IMR-90 (cell line): ENCODE results near the gene MTTP. TPM values are rescaled to one million over a fixed set of nuclear protein-coding genes. Genes with fewer than 3 reads are reported as not detected.

Experiments
- ATAC-seq: fragments of 200-7000 bp; cut with Tn5 transposase; 2 replicates; pipeline ENCODE4 v1.9.1; 2020; ENCODE audit warnings: low read depth, mild to moderate bottlenecking, moderate library complexity
- BruUV-seq: library from RNA; stranded (reverse); fragments of 400-500 nt; replicated peaks from 2 replicates; lab custom pipeline; 2021; lab: Mats Ljungman, UMichigan
- CTCF ChIA-PET: fragments of 300-600 bp; formaldehyde crosslinking; extraction: SDS; loops from one replicate; lab custom pipeline; 2021; ENCODE audit warnings: antibody characterized with exemption; lab: Yijun Ruan, JAX
- POLR2A ChIA-PET: fragments of 300-600 bp; sonication (Branson Sonifier 250); formaldehyde crosslinking; loops from one replicate; lab custom pipeline; 2022; ENCODE audit warnings: antibody characterized with exemption; ENCODE audit not compliant: unreplicated experiment; lab: Charles Lee
- DNase-seq: peaks from one replicate; pipeline ENCODE4 v3.0.0; 2013
- H2AFZ ChIP-seq: replicated peaks from 2 replicates; pipeline ENCODE3; 2013; ENCODE audit warnings: low read length, mild to moderate bottlenecking; ENCODE audit not compliant: poor library complexity
- H2AK5ac ChIP-seq: 2 replicates; pipeline ENCODE4 v1.6.1; 2013; ENCODE audit warnings: low read depth, low read length, inconsistent platforms
- H2AK9ac ChIP-seq: replicated peaks from 2 replicates; pipeline ENCODE3; 2013; ENCODE audit warnings: mild to moderate bottlenecking, low read depth, low read length, moderate library complexity; ENCODE audit not compliant: poor library complexity
- H2BK120ac ChIP-seq: 2 replicates; pipeline ENCODE4 v1.6.1; 2013; ENCODE audit warnings: low read depth, low read length, inconsistent platforms
- H2BK15ac ChIP-seq: 3 replicates; pipeline ENCODE4 v1.6.1; 2013; ENCODE audit warnings: low read depth, low read length, inconsistent platforms
- H2BK20ac ChIP-seq: 2 replicates; pipeline ENCODE4 v1.6.1; 2013; ENCODE audit warnings: low read depth, mild to moderate bottlenecking, inconsistent platforms, low read length, moderate library complexity
- H2BK5ac ChIP-seq: 2 replicates; pipeline ENCODE4 v1.6.1; 2013; ENCODE audit warnings: mild to moderate bottlenecking, low read depth, low read length, inconsistent platforms; ENCODE audit not compliant: poor library complexity, severe bottlenecking
- H3K14ac ChIP-seq: replicated peaks from 2 replicates; pipeline ENCODE4 v1.6.1; 2013; ENCODE audit warnings: low read depth, low read length, inconsistent platforms
- H3K18ac ChIP-seq: 2 replicates; pipeline ENCODE4 v1.6.1; 2013; ENCODE audit warnings: low read depth, low read length, control low read depth
- H3K23ac ChIP-seq: 2 replicates; pipeline ENCODE4 v1.6.1; 2013; ENCODE audit warnings: low read depth, low read length, inconsistent platforms
- H3K27ac ChIP-seq: 2 replicates; pipeline ENCODE4 v1.5.1; 2013; ENCODE audit warnings: mild to moderate bottlenecking, control low read depth, low read length; ENCODE audit not compliant: insufficient read depth
- H3K27me3 ChIP-seq: 2 replicates; pipeline ENCODE4 v1.6.1; 2013; ENCODE audit warnings: low read length; ENCODE audit not compliant: control insufficient read depth, insufficient read depth
- H3K36me3 ChIP-seq: 2 replicates; pipeline ENCODE4 v1.6.1; 2013; ENCODE audit warnings: low read length, mixed read lengths; ENCODE audit not compliant: control insufficient read depth, insufficient read depth
- H3K4ac ChIP-seq: 2 replicates; pipeline ENCODE4 v1.6.1; 2013; ENCODE audit warnings: low read depth, low read length, inconsistent platforms
- H3K4me1 ChIP-seq: 2 replicates; pipeline ENCODE4 v1.6.1; 2013; ENCODE audit warnings: low read length, mixed read lengths; ENCODE audit not compliant: control insufficient read depth, insufficient read depth
- H3K4me2 ChIP-seq: 2 replicates; pipeline ENCODE4 v1.6.1; 2013; ENCODE audit warnings: low read depth, mild to moderate bottlenecking, control low read depth, low read length, moderate library complexity
- H3K4me3 ChIP-seq: 2 replicates; pipeline ENCODE4 v1.5.1; 2013; ENCODE audit warnings: low read depth, mild to moderate bottlenecking, control low read depth, low read length, moderate library complexity; ENCODE audit not compliant: insufficient read depth
- H3K56ac ChIP-seq: 2 replicates; pipeline ENCODE4 v1.6.1; 2013; ENCODE audit warnings: low read length, inconsistent platforms; ENCODE audit not compliant: insufficient read depth; ENCODE audit errors: extremely low read depth
- H3K79me1 ChIP-seq, 2 experiments: 2 replicates each; pipeline ENCODE4 v1.6.1; 2013; ENCODE audit warnings: low read length in 2 of 2, inconsistent platforms in 1 of 2, low read depth in 1 of 2
- H3K9ac ChIP-seq: 2 replicates; pipeline ENCODE4 v1.6.1; 2013; ENCODE audit warnings: low read depth, low read length, control low read depth
- H3K9me1 ChIP-seq: 2 replicates; pipeline ENCODE4 v1.6.1; 2013; ENCODE audit warnings: low read length, inconsistent platforms; ENCODE audit not compliant: insufficient read depth
- H3K9me3 ChIP-seq: 2 replicates; pipeline ENCODE4 v1.6.1; 2013; ENCODE audit warnings: low read length; ENCODE audit not compliant: control insufficient read depth, insufficient read depth
- H4K20me1 ChIP-seq: 2 replicates; pipeline ENCODE4 v1.6.1; 2013; ENCODE audit warnings: low read length, inconsistent platforms; ENCODE audit not compliant: insufficient read depth
- H4K5ac ChIP-seq: 2 replicates; pipeline ENCODE4 v1.6.1; 2013; ENCODE audit warnings: mild to moderate bottlenecking, low read depth, low read length, control low read depth
- H4K8ac ChIP-seq, 2 experiments: 2 replicates each; pipeline ENCODE4 v1.6.1; 2013; ENCODE audit warnings: low read depth in 2 of 2, low read length in 2 of 2, control low read depth in 1 of 2, inconsistent platforms in 1 of 2
- H4K91ac ChIP-seq: 2 replicates; pipeline ENCODE4 v1.6.1; 2013; ENCODE audit warnings: low read depth, low read length, inconsistent platforms; ENCODE audit not compliant: insufficient read depth
- CEBPB ChIP-seq: IDR thresholded peaks from 2 replicates; pipeline ENCODE4 v1.6.1; 2012; ENCODE audit warnings: low read depth, low read length, improper control_type of control experiment
- ELK1 ChIP-seq: fragments of 150-350 bp; IDR thresholded peaks from 2 replicates; pipeline ENCODE4 v1.6.1; 2016; ENCODE audit warnings: low read depth, mild to moderate bottlenecking, low read length, moderate library complexity, borderline replicate concordance
- FOS ChIP-seq: fragments of 150-350 bp; IDR thresholded peaks from 2 replicates; pipeline ENCODE4 v1.6.1; 2016; ENCODE audit warnings: low read depth, low read length
- RFX5 ChIP-seq: IDR thresholded peaks from 2 replicates; pipeline ENCODE4 v1.8.0; 2012; ENCODE audit warnings: low read depth, mild to moderate bottlenecking, low read length, moderate library complexity
- SMC3 ChIP-seq: fragments of 150-350 bp; IDR thresholded peaks from 2 replicates; pipeline ENCODE4 v1.6.1; 2016; ENCODE audit warnings: low read depth, mild to moderate bottlenecking, antibody characterized with exemption, low read length, moderate library complexity
- dilution Hi-C: fragments of 300-500 bp; cut with HindIII; formaldehyde crosslinking; loops from one replicate; pipeline ENCODE4 v1.14.3; 2018; ENCODE audit warnings: low sequenced_read_pairs; ENCODE audit not compliant: unreplicated experiment
- in situ Hi-C: fragments of 300-500 bp; cut with MboI; formaldehyde crosslinking; loops from 3 replicates; pipeline ENCODE4 v1.14.3; 2019; ENCODE audit warnings: low sequenced_read_pairs, inconsistent platforms, mixed read lengths
- intact Hi-C: fragments of 100-400 bp; cut with micrococcal nuclease; formaldehyde crosslinking; loops from 2 replicates; pipeline ENCODE4 v1.10.0; 2022
- polyA plus RNA-seq, 3 experiments: library from polyadenylated mRNA; depleted of rRNA; stranded (reverse); fragments of >200 nt; gene quantifications; 2 replicates each; pipeline ENCODE4 v1.2.3, GENCODE V29; 2012; ENCODE audit warnings: low replicate concordance in 1 of 3
- total RNA-seq: library from RNA; depleted of rRNA; stranded (reverse); fragments of >200 nt; gene quantifications from 2 replicates; pipeline ENCODE4 v1.2.3, GENCODE V29; 2012

The MTTP gene
- total and polyA plus RNA-seq, 2 of the 4 experiments (the other 2 are of a cell fraction), result under 0.01 to 0.03 TPM

DNA sequence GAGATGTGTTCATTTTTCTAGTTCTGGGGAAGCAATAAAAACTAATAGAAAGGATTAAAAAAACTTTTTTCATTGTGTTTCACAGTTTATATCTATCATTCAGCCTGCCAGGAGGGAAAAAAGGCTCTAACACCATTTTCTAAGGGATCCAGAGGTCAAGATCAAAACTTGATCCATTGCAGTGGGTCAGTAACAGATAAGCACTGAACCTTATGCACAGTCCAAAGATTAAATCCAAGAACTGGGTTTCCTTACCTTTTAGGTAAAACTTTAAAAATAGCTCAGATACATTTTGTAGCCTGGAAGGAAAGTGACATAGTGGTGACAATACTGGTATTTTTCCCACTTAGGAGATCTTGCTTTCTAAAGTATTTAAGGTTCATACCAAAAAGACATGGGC, 12.7 kb downstream of the MTTP start:
- DNase-seq (no peak), ATAC-seq (no peak)
- Histone ChIP-seq H2BK5ac (no peak overlapping the region), H3K4ac (no peak overlapping the region), H3K9me3 (no peaks in the 10 kb centered on the region), H3K56ac (no peak overlapping the region), H3K79me1 (no peaks in the 10 kb centered on the region), H4K91ac (no peak overlapping the region), H2BK20ac (no peak overlapping the region), H4K8ac (no peak overlapping the region), H2AK9ac (no peak overlapping the region), H2AFZ (no peak overlapping the region), H3K27ac (no peak overlapping the region), H3K18ac (no peak overlapping the region), H3K14ac (no peak overlapping the region), H3K36me3 (no peaks in the 10 kb centered on the region), H3K27me3 (no peaks in the 10 kb centered on the region), H4K20me1 (no peaks in the 10 kb centered on the region), H3K4me1 (no peaks in the 10 kb centered on the region), H2BK15ac (no peak overlapping the region), H4K5ac (no peak overlapping the region), H2BK120ac (no peak overlapping the region), H3K4me2 (no peak overlapping the region), H2AK5ac (no peak overlapping the region), H3K23ac (no peak overlapping the region), H3K9me1 (no peaks in the 10 kb centered on the region), H3K9ac (no peak overlapping the region), H3K4me3 (no peak overlapping the region)
- CTCF ChIA-PET, result no interaction called here
- intact Hi-C loops, result no loop called here
- POLR2A ChIA-PET, result no interaction called here
- no TSS peak for BruUV-seq
- dilution Hi-C loops, result no loop called here
- TF ChIP-seq RFX5 (no peak), SMC3 (no peak), ELK1 (no peak), FOS (no peak), CEBPB (no peak)
- in situ Hi-C loops, result no loop called here
